LNCaP clone FGC (cell line): ENCODE measurements around the gene ACBD6.

Source experiments
- DNase-seq: peaks from one replicate; pipeline ENCODE4 v3.0.0-alpha.2; 2011; ENCODE audit warnings: low read depth
- H3K4me3 ChIP-seq: 2 replicates; pipeline ENCODE4 v1.5.1; 2011; ENCODE audit warnings: mild to moderate bottlenecking, low read depth, low read length, control low read depth
- CTCF ChIP-seq: IDR thresholded peaks from 2 replicates; pipeline ENCODE4 v1.5.1; 2012; ENCODE audit warnings: mild to moderate bottlenecking; ENCODE audit not compliant: control insufficient read depth, insufficient read depth; ENCODE audit errors: extremely low read depth

The ACBD6 gene

DNA sequence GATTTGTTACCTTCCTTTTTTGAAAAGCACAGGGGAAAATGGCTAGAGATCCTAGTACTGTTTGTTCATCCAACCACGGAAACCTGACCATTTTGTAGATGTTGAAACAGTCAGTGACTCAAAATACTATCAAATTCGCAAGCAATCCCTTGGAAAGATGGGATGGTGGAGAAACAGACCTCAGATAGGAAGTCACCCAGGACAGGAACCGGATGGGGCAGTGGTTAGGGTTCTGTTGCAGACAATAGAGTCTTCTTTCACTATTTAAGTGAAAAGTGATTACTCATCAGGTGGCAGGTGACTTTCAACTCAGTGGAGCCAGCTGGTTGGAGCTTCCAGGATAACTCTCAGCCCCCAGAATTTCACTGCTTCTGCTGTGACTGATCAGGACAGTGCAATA lies 255.3 kb downstream of the ACBD6 start:
- DNase-seq = no peak

DNA sequence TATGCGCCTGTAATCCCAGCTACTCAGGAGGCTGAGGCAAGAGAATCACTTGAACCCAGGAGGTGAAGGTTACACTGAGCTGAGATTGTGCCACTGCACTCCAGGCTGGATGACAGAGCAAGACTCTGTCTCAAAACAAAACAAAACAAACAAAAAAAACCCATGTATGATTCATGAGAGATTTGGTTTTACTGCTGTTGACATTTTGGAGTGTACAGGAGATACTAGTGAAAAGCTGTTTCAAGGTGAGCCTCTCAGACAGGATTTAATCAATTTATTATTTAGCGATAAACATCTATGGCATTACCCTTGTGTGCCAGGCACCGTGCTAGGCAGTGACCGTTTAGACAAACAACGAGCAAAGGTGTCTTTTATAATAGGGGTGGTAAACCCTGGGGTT lies 255.8 kb downstream of the ACBD6 start:
- no peak for TF ChIP-seq CTCF
- no peak for DNase-seq
- no peak overlapping the region for H3K4me3 ChIP-seq

More for the DNA sequence above, 255.3 kb downstream of the ACBD6 start:
- no peak for TF ChIP-seq CTCF
- no peak overlapping the region for H3K4me3 ChIP-seq

DNA sequence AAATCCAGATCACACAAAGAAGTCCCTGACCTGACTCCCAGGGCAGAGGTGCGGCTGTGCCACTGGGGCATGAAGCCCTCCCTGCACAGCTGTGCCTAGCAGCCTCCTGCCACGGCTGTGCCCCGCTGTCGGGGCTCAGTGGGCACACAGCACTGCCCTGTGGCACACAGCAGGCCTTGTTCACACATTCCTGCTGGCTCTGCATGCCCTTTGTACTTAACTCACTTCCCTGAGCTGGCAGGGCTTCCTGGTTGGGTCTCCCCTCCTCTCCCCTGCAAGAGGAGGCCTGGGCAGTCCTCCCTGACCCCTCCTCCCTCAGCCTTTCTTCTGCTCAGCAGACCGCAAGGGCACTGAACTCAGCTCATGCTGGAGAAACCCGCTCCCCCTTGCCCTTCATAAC lies 257.5 kb downstream of the ACBD6 start:
- no peak overlapping the region for H3K4me3 ChIP-seq
- no peak for DNase-seq
- TF ChIP-seq CTCF = no peak

DNA sequence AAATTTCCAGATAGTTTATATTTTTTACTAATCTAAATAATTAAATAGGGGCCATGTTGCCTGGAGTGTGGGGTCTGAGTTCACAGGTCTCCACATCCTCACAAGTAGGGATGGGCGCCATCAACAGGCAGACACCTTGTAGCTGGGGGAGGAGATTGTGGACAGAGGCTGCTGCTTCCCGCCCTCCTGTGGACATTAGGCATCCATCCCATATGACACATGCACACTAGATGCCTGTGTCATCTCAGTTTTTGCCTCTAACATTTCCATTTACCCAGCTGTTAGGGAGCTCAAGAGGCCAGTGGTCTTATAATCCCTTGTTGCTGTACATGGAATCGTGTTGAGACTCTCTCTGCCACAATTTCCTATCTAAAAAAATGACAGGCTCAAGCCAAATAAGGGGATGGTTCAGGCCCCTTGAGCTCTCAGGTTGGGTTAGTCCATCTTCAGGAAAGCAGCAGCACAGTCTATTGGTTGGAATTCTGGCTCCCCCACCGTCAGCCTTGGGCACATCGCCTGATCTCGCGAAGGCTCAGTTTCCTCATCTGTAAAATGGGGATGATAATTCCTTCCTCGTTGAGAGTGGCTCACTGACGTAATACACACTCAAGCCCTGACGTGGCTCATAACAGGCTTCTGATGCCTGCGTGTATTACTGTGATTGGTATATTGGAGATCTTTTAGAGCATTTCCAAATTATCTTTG lies 258.7 kb downstream of the ACBD6 start:
- no peak for DNase-seq
- no peak overlapping the region for H3K4me3 ChIP-seq
- no peak for TF ChIP-seq CTCF

GRCh38 chr1:180241716-180242544 lies 260.4 kb downstream of the ACBD6 start:
- DNase-seq = no peak
- TF ChIP-seq CTCF = no peak
- no peak overlapping the region for H3K4me3 ChIP-seq

DNA sequence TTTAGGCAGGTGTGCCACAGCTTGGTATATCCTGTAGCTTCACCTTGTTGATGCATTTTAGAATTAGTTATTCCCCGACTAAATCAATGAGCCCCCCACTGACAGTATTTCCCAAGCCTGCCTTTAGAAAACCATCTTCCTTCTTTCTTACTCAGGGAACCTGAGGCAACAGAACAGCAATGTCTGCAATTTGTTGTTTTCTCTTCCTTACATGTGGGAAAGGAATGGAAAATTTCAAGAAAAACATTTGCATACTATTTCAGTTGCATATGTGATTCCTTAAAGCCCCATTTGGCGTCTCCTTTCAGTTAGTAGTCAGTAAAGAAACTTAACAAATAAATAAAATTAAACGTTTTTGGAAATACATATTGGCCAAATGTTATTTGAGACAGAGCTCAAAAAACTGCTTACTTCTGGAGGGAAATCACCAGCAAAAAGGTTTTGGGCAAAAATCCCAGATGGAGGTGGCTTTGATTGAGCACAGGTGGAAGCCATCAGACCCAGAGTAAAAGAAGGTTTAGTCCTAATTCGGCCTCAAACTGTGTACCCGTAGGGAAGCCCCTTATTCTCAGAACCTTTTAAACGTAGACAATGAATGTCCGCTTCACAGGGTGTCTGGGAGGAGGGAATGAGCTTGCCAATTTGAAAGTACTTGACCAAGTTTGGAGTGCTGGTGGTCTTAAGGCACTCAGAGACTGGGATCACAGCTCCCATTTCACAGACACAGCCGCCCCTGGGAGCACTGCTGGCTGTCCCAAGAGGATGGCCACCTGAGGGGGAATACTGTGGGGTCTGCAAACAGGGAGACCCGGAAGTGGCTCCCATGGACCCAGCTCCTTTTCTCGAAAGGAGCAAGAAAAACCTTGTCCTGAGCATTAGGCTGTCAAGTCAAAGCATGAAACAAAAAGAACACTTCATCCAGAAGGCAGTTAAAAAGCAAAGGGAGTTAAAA lies 263.0 kb downstream of the ACBD6 start:
- H3K4me3 ChIP-seq = no peak overlapping the region
- no peak for DNase-seq
- TF ChIP-seq CTCF = no peak
